Bone marrow (tissue), 2 donors: ENCODE data around the gene UQCRHL.
A peak's percentile ranks its signal among the peaks of the same experiment; 100 is the strongest.
"Not testable (repeated sequence)": the region's sequence is repeated elsewhere in the genome, so short reads cannot be mapped to it uniquely, and the experiment has no call there.

ENCODE experiments used
- DNase-seq, 2 donors: peaks; one replicate each; lab custom pipeline; 2025; lab: John Stamatoyannopoulos, UW

Gene UQCRHL

DNA sequence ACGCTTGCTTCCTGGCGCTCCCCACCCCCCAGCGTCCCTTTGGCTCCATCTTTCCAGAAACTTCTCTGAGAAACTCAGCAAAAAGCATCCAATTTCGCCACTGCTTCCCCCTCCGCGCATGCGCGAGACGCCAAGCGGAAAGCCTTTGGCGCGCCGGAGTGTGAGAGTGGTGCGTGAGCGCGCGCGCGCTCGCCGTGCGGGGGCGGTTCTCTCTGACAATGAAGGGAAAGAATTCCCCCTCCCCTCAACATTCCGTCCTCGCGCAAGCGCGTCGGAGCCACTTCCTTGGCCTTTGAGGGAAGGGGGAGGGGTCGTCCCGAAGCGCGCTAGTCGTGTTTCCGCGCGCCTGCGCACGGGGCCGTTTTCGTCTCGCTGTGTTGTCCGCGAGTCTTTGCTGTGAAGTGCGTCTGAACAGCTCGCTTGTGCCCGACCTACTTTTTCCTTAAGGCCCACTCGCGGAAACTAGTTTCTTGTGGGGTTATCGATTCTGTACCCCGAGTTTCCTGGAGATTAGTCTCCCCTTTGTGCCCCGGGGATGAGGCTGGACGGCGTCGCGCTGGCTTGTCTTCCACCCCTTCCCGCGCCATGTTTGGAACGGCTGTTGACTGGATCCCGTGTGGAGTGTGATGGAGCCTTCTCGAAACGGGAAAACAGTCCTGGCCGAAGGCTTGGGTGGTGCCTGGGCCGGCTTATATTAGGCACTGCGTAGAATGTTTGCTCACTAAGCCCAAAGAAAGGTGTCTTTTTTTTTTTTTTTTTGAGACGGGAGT lies 28.5 kb upstream of the UQCRHL start:
- peak; percentile 93 to 97 for DNase-seq

DNA sequence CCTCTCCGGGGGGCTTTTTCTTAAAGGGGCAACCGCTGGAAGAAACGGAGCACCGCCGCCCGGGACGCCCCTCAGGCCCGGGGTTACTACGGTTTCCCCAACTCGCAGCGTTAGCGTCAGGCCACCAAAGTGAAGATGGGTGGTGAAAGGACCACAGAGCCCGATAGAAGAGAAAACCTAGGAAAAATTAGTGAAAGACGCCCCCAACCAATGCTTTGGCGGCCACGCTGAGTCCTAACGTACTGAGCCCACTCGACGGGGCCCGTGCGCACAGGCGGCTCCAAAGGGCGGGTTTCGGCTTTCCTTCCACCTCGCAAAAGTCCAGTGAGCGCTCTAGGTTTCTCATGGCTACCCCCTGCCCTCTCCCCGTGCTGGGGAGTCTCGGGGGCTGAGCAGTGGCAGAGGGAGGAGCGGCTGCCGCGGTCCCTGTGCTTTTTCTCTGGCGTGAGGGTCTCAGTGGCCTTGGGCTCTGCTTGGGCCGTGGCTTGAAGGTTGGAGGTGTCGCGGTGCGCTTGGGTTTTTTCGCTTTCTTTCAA lies 27.8 kb upstream of the UQCRHL start:
- peak; percentile 52 to 67 for DNase-seq

DNA sequence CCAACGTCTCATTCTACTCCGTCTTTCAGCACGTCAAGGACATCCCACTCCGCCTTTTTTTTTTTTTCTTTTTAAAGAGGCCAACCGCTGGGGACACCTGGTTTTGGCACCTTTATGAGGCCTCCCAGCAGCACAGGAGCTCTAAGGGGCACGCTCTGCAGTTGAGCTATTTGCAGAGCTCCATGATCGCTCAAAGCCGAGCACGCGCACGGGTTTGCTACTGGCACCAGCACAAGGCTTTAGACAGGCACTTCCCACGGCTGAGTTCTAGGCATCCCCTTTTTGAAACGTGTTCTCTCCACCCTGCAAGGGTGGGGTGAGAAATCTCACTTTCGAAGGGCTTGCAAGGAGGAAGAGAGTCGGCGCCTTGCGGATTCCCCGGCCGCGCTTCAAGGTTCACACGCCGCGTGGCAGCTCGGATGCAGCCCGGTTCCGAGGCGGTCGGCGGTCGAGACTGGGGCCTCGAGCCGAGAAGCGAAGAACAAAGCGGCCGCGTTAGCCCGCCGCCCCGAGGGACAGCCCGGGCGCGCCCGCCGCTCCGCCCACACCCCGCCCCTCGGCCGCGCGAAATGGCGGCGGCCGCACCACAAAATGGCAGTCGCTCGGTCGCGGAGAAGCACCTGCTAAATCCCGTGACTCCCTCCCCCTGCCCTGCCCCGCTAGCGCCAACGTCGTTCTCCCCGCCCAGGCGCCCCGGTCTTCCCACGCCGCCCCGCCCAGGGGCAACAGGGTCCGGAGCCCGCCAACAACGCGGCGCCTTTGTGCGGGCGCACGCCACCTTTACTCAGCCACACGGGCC lies 27.2 kb upstream of the UQCRHL start:
- DNase-seq = peak; percentile 79 to 83

DNA sequence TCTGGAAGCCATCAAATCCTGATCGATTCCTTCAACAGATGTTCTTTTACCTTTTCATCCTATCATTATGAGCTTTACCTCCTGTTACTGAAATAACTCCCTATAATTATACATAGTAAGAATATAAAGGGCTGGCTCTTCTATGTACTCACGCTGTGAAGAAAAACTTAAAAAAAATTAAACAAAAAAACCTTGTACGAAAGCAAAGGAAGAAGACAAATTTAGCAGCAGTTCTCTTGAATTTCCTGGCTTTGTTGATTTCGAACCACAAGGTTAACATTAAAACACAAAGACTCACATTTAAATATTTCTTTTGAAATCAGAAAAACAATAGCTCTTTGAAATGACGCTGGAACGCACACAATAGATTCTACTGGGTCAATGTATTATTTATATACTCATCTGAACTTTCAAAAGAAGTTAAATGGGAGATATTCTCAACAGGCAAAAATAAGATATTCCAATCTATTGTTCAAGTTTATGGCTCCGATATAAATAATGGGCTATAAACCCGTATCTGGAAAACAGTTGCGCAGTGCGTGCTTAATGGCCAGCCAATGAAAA lies 26.5 kb upstream of the UQCRHL start:
- DNase-seq = no peak

DNA sequence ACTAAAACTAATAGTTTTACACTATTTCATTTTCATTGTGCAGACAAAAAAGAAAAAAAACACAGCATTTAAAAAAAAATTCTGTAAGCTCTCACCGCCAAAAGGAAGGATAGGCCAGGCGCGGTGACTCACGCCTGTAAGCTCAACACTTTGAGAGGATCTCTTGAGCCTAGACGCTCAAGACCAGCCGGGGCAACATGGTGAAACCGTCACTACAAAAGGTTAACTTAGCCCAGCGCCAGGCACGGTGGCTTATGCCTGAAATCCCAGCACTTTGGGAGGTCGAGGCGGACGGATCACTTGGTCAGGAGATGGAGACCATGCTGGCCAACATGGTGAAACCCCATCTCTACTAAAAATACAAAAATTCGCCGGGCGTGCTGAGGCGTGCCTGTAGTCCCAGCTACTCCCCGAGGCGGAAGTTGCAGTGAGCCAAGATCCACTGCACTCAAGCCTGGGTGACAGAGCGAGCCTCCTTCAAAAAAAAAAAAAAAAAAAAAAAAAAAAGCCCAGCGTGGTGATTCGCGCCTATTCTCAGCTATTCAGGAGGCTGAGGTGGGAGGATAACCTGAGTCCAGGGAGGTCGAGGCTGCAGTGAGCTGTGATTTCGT lies 25.7 kb upstream of the UQCRHL start:
- DNase-seq = peak in 1 of 2 donors; percentile 10

DNA sequence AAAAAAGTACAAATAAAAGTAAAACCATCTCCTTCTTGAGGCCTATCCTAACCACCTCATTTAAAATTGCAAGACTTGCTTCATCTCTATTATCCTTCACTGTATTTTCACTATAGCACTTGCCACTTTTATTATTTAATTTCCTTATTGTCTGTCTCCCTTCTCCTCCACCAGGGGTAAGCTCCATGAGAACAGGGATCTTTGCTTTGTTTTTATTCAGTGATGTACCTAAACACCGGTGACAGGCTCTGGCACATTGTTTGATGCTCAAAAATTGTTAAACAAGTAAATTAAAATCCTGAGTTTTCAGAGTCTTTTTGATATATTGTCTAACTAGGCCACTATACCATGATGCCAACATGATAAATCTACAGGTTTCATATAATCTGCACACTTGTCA lies 22.8 kb upstream of the UQCRHL start:
- DNase-seq = no peak

DNA sequence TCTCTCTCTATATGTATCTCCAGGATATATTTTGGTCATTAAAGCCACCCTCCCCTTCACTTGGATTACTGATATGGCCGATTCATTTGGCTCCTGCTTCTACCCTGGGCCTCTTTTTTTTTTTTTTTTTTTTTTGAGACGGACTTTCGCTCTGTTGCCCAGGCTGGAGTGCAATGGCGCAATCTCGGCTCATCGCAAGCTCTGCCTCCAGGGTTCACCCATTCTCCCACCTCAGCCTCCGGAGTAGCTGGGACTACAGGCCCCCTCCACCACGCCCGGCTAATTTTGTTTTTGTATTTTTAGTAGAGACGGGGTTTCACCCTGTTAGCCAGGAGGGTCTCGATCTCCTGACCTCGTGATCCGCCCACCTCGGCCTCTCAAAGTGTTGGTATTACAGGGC lies 21.5 kb upstream of the UQCRHL start:
- not testable (repeated sequence) for DNase-seq

DNA sequence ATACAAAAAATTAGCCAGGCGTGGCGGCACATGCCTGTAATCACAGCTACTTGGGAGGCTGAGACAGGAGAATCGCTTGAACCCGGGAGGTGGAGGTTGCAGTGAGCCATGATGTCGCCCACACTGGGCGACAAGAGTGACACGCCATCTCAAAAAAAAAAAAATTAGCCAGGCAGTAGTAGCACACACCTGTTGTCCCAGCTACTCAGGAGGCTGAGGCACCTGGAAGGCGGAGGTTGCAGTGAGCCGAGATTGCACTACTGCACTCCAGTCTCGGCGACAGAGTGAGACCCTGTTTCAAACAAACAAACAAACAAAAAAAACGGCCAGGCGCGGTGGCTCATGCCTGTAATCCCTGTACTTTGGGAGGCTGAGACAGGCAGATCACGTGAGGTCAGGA lies 20.1 kb upstream of the UQCRHL start:
- DNase-seq = not testable (repeated sequence)

DNA sequence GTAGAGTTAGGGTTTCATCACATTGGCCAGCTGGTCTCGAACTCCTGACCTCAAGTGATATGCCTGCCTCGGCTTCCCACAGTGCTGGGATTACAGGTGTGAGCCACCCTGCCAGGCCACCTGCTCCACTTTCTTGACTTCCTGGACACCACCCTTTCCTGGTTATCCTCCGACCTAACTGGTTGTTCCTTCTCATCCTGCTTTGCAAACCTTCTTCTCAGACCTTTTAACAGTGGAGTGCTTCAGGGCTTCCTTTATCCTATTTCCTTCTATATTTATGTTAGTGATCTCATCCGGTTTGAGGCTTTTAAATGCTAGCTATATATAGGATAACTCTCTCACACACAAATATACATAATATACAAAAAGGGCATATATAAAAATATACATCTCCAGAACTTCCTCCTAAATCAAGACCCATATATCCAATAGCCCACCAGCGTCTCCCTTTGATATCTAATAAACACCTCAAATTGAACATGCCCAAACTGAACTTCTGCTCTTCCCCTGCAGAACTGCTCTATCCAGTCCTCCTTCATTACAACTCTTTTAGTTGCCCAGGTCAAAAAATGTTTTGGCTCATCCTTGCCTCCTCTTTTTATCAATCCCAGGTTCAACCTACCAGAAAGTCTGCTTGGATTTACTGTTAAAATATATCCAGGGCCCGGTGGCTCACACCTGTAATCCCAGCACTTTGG lies 19.5 kb upstream of the UQCRHL start:
- no peak for DNase-seq

DNA sequence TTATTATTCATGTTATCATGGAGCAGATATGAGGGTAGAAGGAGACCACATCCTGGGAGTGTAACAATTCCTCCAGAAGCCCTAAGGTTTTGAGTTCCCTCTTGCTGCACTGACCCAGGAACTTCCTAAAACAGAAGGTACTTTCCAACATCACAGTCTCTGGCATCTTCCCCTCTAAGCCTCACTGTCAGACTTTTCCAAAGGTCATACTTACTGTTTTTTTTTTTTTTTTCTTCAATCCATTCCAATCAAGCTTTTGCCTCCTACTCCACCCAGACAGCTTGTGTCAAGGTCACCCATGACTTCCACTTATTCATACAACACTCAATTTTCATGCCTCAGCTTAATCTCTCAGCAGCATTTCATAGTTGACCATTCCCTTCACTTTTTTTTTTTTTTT lies 18.4 kb upstream of the UQCRHL start:
- no peak for DNase-seq

DNA sequence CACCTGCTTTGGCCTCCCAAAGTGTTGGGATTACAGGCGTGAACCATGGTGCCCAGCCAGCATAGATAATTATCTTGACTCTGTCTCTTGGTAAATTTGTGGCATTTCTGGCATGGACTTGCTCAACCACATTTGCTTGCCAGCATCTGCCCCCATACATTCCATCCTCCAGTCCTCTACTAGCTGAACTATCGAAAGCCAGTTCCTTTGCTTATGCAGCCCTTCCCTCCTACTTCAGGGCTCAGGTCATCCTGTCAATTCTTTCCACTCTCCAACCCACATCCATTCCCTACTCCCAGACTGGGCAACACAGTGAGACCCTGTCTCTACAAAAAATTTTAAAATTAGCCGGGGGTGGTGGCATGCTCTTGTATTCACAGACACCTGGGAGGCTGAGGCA lies 13.0 kb upstream of the UQCRHL start:
- no peak for DNase-seq

DNA sequence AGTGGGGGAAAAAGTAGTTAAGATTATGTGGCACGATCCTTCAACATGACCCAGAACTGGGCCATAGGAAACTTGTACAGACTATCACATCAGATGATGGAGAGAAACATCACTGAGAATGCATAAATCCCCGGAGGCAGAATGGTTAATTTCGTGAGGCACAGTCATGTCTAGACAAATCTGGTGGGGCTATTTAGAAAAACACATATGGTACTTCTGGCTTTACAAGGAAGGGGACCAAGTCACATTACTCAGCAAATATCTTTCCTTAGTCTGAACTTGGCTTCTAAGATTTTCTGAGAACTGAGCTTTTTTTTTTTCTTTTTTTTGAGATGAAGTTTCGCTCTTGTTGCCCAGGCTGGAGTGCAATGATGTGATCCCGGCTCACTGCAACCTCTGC lies 9.2 kb upstream of the UQCRHL start:
- no peak for DNase-seq

DNA sequence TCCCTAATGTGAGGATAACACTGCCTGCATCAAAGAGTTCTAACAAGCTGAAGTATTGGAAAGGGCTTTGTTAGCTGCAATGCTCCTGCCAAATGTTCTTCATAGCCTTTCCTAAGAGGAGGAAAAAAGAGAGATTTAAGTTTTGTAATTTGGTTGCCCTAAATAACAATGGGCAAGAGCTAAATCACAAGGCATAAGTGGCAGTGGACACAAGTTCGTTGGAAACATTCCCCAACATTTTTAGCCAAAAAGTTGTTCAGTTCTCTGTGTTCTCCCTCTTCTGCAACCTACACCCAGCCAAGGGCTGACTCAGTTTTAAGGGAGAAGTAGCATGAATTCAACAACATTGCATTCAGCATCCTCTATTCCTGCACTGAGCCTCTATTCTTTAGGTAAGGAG lies 2.6 kb upstream of the UQCRHL start:
- no peak for DNase-seq

DNA sequence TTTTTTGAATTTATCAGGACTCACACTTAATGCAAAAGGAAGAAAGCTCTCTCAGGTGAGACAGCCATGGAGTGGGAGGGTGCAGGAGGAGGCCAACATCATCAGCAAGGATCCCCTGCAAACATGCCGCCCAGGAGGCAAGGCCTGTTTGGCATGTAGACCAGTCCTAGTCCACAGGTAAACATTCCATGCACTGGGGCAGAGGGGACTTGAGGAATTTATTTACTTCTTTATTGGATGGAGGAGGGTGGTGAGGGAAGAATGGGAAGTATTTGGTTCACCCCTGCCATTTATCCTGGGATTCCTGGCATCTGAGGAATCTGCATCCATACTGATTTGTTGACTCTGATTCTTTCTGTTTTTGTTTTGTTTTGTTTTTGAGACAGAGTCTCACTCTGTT lies 1.5 kb upstream of the UQCRHL start:
- DNase-seq = no peak

DNA sequence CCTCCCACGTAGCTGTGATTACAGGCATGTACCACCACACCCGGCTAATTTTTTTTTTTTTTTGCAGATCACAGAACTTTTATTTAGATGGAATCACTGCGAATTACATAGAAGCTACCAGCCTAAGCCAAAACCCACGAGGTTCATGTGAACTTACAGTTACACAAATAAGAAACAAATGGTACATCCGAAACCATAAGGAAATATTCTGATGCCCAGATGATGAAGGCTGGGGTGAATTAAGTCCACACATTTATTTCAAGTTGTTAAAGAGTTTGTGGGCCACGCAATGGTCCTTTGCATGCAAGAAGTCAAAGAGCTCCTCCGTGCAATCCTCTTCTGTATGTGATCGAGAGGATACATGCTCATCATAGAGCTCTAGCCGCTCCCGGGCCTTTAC lies 328 bp downstream of the UQCRHL start:
- no peak for DNase-seq

DNA sequence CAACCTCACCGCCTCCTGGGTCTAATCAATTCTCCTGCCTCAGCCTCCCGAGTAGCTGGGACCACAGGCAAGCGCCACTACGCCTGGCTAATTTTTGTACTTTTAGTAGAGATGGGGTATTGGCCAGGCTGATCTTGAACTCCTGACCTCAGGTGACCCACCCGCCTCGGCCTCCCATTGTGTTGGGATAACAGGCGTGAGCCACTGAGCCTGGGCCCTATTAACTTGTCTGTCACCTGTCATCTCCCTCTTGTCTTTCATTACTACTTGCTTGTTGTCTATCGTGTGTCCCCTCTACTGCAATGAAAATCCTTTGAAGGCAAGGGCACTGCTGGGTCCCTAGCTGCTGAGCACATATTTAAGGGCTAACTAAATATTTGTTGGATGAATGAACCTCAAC lies 3.4 kb downstream of the UQCRHL start:
- no peak for DNase-seq

DNA sequence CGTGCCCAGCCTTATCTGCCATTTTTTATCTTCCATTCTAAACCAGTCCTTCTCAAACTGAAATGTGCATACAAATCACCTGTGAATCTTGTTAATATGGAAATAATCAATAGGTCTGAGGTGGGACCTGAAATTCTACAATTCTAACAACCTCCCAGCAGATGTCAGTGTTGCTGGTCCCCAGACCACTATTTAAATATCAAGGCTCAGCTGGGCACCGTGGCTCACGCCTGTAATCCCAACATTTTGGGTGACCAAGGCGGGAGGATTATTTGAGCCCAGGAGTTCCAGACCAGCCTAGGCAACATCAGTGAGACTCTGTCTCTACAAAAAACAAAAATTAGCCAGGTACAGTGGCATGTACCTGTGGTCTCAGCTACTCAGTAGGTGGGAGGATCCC lies 4.1 kb downstream of the UQCRHL start:
- DNase-seq = no peak

DNA sequence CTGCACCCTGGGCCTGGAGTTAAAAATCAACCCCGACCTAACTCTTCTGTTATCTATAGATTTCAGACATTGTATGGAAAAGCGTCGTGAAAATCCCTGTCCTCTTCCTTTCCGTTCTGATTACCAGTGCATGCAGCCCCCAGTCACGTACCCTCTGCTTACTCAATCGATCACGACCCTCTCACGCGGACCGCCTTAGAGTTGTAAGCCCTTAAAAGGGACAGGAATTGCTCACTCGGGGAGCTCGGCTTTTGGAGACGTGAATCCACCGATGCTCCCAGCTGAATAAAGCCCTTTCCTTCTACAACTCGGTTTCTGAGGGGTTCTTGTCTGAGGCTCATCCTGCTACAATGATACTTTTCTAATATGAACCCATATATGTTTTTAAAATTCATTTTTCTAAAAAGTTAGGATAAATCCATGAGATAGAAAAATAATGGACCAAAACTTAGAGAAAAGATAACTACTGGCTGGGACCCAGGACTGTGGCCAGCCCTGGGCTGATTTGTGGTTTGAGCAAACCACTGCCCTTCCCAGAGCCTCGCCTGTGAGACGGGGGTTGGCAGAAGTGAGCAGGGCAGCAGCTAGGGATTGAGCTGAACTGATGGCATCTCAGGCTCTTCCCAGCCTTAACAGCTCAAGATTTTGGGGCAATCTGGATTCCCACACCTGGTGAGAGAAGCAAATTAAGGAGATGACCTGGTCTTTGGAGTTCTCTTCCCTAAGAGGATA lies 5.0 kb downstream of the UQCRHL start:
- no peak for DNase-seq

DNA sequence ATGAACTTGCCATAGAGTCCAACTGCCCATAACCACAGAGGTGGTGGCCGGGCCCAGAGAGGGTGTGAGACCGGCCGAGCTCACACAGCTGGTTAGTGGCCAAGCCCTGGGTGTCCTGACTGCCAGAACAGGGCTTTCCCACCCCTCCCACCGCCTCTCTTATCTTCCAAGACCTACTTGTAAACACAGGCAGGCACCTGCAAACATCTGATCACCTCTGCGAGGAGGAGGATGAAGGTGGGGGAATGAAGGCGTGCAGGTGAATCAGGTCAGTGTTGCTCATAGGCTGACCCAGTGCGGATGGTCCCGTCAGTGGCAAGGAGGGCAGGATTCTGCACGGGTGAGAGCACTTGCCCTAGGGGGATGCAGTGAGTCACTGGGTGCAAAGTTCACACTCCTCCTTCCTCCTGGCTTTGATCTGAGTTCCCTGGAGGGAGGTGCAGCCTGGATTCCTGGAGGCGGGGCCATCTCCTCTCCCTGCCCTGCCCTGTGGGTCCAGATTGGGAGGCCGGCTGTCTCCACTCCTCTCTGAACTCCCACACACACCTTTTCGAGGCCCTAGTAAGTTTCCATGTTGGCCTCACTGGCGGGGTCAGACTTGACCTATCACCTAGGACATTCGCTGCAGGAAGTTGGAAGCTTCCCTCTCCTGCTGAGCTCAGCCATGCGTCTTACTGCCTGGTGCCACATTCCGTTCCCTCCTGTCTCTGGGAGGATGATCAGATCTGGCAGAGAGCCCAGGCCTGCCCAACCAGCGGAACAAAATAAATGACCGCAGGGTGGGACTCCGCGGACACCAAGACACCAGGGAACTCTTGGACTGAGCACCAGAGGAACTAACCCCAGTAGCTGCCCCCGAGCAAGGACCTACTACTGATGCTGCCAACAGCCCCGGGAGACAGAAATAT lies 7.3 kb downstream of the UQCRHL start:
- no peak for DNase-seq
